Measurements from ENCODE around the gene DDIT4.

The DDIT4 gene

GRCh38 chr10:72292223-72292691, 18.5 kb downstream of the DDIT4 start:
- TF ChIP-seq GATA2 (IDR thresholded peaks at IDR 0.05; ENCODE audit: low read depth, low read length), result no peak

- TF ChIP-seq GATA2 (IDR thresholded peaks at IDR 0.05; ENCODE audit: low read depth, low read length) (no peak), GATA3 (IDR thresholded peaks at IDR 0.05; ENCODE audit: low read depth, low read length) (no peak)
Observed at GRCh38 chr10:72295330-72295910, 21.7 kb downstream of the DDIT4 start.

- TF ChIP-seq GATA3 (IDR thresholded peaks at IDR 0.05; ENCODE audit: low read depth, low read length) (no peak), GATA2 (IDR thresholded peaks at IDR 0.05; ENCODE audit: low read depth, low read length) (no peak)
Observed at GRCh38 chr10:72297281-72297804, 23.6 kb downstream of the DDIT4 start.

- no peak for TF ChIP-seq GATA3 (IDR thresholded peaks at IDR 0.05; ENCODE audit: low read depth, low read length)
- no peak for TF ChIP-seq GATA2 (IDR thresholded peaks at IDR 0.05; ENCODE audit: low read depth, low read length)
Observed at GRCh38 chr10:72297805-72298591, 24.3 kb downstream of the DDIT4 start.

- TF ChIP-seq GATA2 (IDR thresholded peaks at IDR 0.05; ENCODE audit: low read depth, low read length), result no peak
- TF ChIP-seq GATA3 (IDR thresholded peaks at IDR 0.05; ENCODE audit: low read depth, low read length), result no peak
Observed at GRCh38 chr10:72298592-72299519, 25.1 kb downstream of the DDIT4 start.

GRCh38 chr10:72303424-72304128, 29.9 kb downstream of the DDIT4 start:
- TF ChIP-seq GATA3 (IDR thresholded peaks at IDR 0.05; ENCODE audit: low read depth, low read length) (no peak), GATA2 (IDR thresholded peaks at IDR 0.05; ENCODE audit: low read depth, low read length) (no peak)

- no peak for TF ChIP-seq GATA3 (IDR thresholded peaks at IDR 0.05; ENCODE audit: low read depth, low read length)
- TF ChIP-seq GATA2 (IDR thresholded peaks at IDR 0.05; ENCODE audit: low read depth, low read length), result no peak
Observed at GRCh38 chr10:72306215-72306760, 32.6 kb downstream of the DDIT4 start.

GRCh38 chr10:72308320-72308987, 34.7 kb downstream of the DDIT4 start:
- TF ChIP-seq GATA2 (IDR thresholded peaks at IDR 0.05; ENCODE audit: low read depth, low read length) (no peak), GATA3 (IDR thresholded peaks at IDR 0.05; ENCODE audit: low read depth, low read length) (no peak)

- TF ChIP-seq GATA3 (IDR thresholded peaks at IDR 0.05; ENCODE audit: low read depth, low read length) (no peak), GATA2 (IDR thresholded peaks at IDR 0.05; ENCODE audit: low read depth, low read length) (no peak)
Observed at GRCh38 chr10:72309290-72310240, 35.8 kb downstream of the DDIT4 start.

- TF ChIP-seq GATA2 (IDR thresholded peaks at IDR 0.05; ENCODE audit: low read depth, low read length), result no peak
Observed at GRCh38 chr10:72310241-72310633, 36.5 kb downstream of the DDIT4 start.

- no peak for TF ChIP-seq GATA3 (IDR thresholded peaks at IDR 0.05; ENCODE audit: low read depth, low read length)
- no peak for TF ChIP-seq GATA2 (IDR thresholded peaks at IDR 0.05; ENCODE audit: low read depth, low read length)
Observed at GRCh38 chr10:72310636-72311035, 36.9 kb downstream of the DDIT4 start.

- TF ChIP-seq GATA2 (IDR thresholded peaks at IDR 0.05; ENCODE audit: low read depth, low read length) (no peak), GATA3 (IDR thresholded peaks at IDR 0.05; ENCODE audit: low read depth, low read length) (no peak)
Observed at GRCh38 chr10:72311667-72312066, 37.9 kb downstream of the DDIT4 start.
